Stimulated activated CD4-positive, alpha-beta T cell treated with anti-CD3 and anti-CD28 coated beads, Interleukin-4, amount 100 ng/mL, for 4 hours (primary cell): ENCODE results near the gene HLA-DRA.
A peak's percentile ranks its signal among the peaks of the same experiment; 100 is the strongest.

Experiments used
- DNase-seq, 2 experiments: peaks; one replicate each; pipeline ENCODE4 v3.0.0-alpha.2; 2020

The HLA-DRA gene

DNA sequence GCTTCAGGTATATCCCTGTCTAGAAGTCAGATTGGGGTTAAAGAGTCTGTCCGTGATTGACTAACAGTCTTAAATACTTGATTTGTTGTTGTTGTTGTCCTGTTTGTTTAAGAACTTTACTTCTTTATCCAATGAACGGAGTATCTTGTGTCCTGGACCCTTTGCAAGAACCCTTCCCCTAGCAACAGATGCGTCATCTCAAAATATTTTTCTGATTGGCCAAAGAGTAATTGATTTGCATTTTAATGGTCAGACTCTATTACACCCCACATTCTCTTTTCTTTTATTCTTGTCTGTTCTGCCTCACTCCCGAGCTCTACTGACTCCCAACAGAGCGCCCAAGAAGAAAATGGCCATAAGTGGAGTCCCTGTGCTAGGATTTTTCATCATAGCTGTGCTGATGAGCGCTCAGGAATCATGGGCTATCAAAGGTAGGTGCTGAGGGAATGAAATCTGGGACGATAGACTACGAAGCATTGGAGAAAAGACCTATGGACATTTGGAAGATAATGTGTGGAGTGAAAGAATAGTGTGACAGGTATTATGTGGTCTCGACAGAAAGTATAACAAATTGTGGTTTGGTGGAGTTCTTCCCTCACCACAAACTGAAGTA, at the start of gene HLA-DRA:
HLA-DRA (plus strand) TSS at position 286 of the 613 bp plus-strand sequence; CDS start at position 350, 64 bp downstream.
- DNase-seq: no peak

DNA sequence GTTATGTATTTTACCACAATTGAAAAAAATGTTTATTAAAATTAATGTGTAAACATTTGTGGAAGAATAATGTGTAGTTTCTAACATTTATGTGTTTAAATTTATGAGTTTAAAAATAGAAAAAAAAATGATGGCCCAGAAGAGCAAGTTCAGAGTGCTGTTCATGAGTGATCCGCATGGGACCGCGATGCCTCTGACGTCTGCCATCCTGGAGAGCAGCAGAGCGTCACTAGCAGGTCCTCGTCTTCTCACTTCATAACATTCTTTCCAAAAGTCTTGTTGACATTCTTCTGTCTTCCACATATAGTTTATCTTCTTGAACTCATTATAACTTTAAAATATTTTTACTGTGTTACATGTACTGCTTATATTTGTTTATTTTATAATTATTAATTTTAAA, 48.2 kb upstream of the HLA-DRA start:
- no peak for DNase-seq

- DNase-seq: no peak
Measured at GRCh38 chr6:32393665-32394420, 45.8 kb upstream of the HLA-DRA start.

GRCh38 chr6:32396028-32396427, 43.7 kb upstream of the HLA-DRA start:
- no peak for DNase-seq

DNA sequence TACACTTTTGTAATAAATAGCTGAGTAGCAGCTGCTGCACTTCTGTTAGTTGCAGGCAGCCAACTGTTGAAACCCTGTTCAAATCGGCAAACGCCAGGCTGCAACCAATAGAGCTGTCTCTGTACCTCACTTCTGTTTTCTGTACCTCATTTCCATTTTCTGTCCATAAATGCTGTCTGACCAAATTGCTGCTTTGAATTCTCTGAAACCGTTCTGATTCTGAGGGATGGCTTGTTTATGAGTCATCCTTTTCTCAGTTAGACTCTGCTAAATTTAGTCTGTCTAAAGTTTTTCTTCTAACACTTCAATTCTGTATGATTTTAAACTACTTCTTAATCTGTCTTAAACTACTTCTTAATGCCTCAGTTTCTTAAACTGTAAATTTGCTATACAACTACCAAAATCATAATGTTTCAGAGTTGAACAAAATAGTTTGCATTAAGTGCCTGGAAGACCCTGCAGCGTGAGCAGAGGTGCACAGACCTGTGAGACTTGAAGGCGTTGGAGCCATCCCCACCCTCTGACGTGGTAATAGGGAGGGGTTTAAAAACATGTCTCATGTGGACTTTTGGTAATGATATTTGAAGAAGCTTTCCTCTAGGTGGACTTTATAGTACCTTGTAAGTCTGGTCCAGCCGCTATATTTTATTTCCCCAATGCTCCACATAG, 42.3 kb upstream of the HLA-DRA start:
- no peak for DNase-seq

GRCh38 chr6:32401284-32401963, 38.3 kb upstream of the HLA-DRA start:
- no peak for DNase-seq

GRCh38 chr6:32402812-32403211, 36.9 kb upstream of the HLA-DRA start:
- DNase-seq: no peak

GRCh38 chr6:32405656-32406055, 34.0 kb upstream of the HLA-DRA start:
- no peak for DNase-seq

- DNase-seq: no peak
Measured at GRCh38 chr6:32406197-32406596, 33.5 kb upstream of the HLA-DRA start.

DNA sequence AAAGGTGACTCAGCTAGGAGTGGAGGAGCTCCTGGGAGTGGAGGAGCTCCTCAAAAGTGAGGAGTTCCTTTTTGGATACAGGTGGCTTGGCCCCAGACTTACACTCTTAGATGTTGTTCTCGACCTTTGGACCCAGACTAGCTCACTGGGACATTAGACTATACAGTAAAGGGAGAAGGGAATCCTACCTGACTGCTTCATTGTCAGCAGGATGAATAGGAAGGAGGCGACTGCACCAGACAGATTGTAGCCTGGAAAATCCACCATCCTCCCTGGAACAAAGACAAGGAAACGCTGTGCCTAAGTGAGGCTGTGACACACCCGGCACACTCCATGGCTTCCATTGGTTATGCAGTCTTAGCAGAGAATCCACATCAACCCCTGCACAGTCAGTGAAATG, 32.8 kb upstream of the HLA-DRA start, which contains the start of gene BTNL2:
BTNL2 (minus strand) TSS at position 325 of the 400 bp plus-strand sequence; CDS start at position 267, 58 bp downstream.
- DNase-seq: no peak

DNA sequence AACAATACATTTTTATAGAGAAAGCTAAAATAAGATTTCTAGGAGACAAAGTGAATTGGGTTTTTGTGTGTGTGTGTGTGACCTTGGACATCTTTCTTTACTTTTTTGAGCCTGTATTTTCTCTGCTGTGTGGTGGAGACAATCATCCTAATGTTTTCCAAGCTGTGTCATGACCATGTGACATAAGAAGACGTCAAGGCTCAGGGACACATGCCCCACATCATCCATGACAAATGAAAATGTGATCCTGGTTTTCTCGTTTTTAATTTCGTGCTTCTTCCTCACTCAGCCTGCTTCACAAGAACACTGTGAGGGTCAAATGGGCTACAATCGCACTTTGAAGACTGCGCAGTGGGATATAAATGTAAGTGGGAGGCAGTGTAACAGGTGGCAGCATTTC, 28.8 kb upstream of the HLA-DRA start:
- no peak for DNase-seq

DNA sequence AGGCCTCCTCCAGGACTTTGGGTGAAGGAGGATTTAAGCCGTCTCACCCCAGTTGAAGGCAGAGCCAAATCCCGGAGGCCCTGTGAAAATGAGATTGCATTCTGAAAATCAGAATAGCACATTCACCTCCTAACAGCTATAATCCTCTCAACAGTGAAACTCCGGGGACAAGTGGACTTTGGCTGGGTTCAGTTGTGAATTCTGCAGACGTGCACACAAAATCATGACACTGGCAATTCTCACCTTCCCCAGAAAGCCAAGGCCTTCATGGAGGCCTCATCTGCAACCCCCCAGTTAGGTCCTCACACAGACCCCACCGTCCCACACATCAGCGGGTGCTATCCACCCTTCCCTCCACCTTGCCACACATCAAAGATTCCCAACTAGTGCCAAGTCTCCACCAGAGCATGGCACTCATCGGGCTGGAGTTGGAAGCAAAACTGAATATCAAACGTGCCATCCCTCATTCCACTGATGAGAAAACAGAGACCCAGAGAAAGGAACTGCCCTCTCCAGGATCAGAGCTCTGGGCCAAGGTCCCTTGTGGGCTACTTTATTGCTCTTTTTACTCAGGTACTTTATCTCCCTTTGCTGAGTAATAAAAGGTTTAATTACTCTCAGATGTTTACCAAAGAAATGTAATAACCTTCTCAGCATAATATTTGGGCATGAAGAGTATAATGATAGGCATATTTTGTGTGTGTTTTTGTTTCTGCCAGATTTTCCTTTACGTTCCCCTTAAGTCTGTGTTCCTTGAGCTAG, 27.9 kb upstream of the HLA-DRA start:
- no peak for DNase-seq

GRCh38 chr6:32413427-32414047, 26.1 kb upstream of the HLA-DRA start:
- peak; percentile 77 to 86 for DNase-seq

- DNase-seq: peak; percentile 70 to 73
Measured at GRCh38 chr6:32415521-32416019, 24.1 kb upstream of the HLA-DRA start.

GRCh38 chr6:32416036-32416435, 23.7 kb upstream of the HLA-DRA start:
- DNase-seq: no peak

GRCh38 chr6:32424589-32425300, 14.9 kb upstream of the HLA-DRA start:
- no peak for DNase-seq

- no peak for DNase-seq
Measured at GRCh38 chr6:32426338-32426737, 13.3 kb upstream of the HLA-DRA start.

- DNase-seq: no peak
Measured at GRCh38 chr6:32427218-32427617, 12.5 kb upstream of the HLA-DRA start.

GRCh38 chr6:32427934-32428474, 11.7 kb upstream of the HLA-DRA start:
- DNase-seq: no peak

GRCh38 chr6:32430179-32430578, 9.5 kb upstream of the HLA-DRA start:
- DNase-seq: no peak

GRCh38 chr6:32431142-32431541, 8.5 kb upstream of the HLA-DRA start:
- no peak for DNase-seq
